Upper lobe of left lung (tissue), 6 donors: ENCODE data around the gene MYO7A. TPM values are rescaled to one million over a fixed set of nuclear protein-coding genes. Genes with fewer than 3 reads are reported as not detected.

Source experiments
- ATAC-seq, 2 donors: fragments of 200-7000 bp; cut with Tn5 transposase; one replicate each; pipeline ENCODE4 v1.9.1; 2022; ENCODE audit warnings: mild to moderate bottlenecking in 2 of 2, moderate library complexity in 2 of 2; ENCODE audit not compliant: low FRiP score in 2 of 2
- DNase-seq, 2 donors: peaks; one replicate each; pipeline ENCODE4 v3.0.0-alpha.2; 2019 to 2020
- H3K27ac ChIP-seq, 4 donors: fragments of 200-600 bp; sonication (generic); one replicate each; pipeline ENCODE4 v1.5.1; 2016 to 2019
- H3K27me3 ChIP-seq, 4 donors: fragments of 200-600 bp; sonication (generic); one replicate each; pipeline ENCODE4 v1.5.1; 2017 to 2019
- H3K36me3 ChIP-seq, 4 donors: fragments of 200-600 bp; sonication (generic); one replicate each; pipeline ENCODE4 v1.5.1; 2016 to 2019
- H3K4me1 ChIP-seq, 4 donors: fragments of 200-600 bp; sonication (generic); one replicate each; pipeline ENCODE4 v1.5.1; 2018 to 2019
- H3K4me3 ChIP-seq, 4 donors: fragments of 200-600 bp; sonication (generic); one replicate each; pipeline ENCODE4 v1.5.1; 2017 to 2019; ENCODE audit warnings: mild to moderate bottlenecking in 2 of 4, moderate library complexity in 1 of 4
- H3K9me3 ChIP-seq, 4 donors: fragments of 200-600 bp; sonication (generic); one replicate each; pipeline ENCODE4 v1.5.1; 2018 to 2019
- EP300 ChIP-seq, 4 donors: sonication (generic); formaldehyde crosslinking; IDR thresholded peaks; one replicate each; pipeline ENCODE4 v1.5.1; 2017; ENCODE audit warnings: antibody characterized with exemption in 4 of 4, control low read depth in 2 of 4
- POLR2A ChIP-seq, 4 donors: fragments of 450-650 bp; IDR thresholded peaks; one replicate each; pipeline ENCODE4 v1.5.1; 2016 to 2017; ENCODE audit warnings: antibody characterized with exemption in 4 of 4, mild to moderate bottlenecking in 2 of 4
- POLR2AphosphoS5 ChIP-seq, 2 donors: sonication (generic); formaldehyde crosslinking; IDR thresholded peaks; one replicate each; pipeline ENCODE4 v1.5.1; 2017; ENCODE audit warnings: antibody characterized with exemption in 2 of 2
- WGBS, 2 donors: methylation state at CpG; one replicate each; pipeline ENCODE4 v1.1.5; 2017 to 2018; 5-methylcytosine and 5-hydroxymethylcytosine counted together
- total RNA-seq, 6 donors: library from RNA; depleted of rRNA in 4 of 6; stranded (reverse); fragments of >200 nt in 4 of 6; gene quantifications; one replicate each; pipeline versions ENCODE4 v1.1.0 to v1.2.1, GENCODE V29; 2016 to 2021
- TF ChIP-seq, protein P1 (sequence below), 6 experiments: fragments of 450-650 bp in 4 of 6; fragments of 200-600 bp in 2 of 6; sonication (generic) in 2 of 6; IDR thresholded peaks; one replicate each; pipeline ENCODE4 v1.5.1; 2016 to 2019; ENCODE audit warnings: antibody characterized with exemption in 6 of 6
- donor health status: DM: no; HTN: no; CAD: no; lungs with moderate emphysema.
- donor health status: DM: no; HTN: yes; CAD: no; lungs with severe emphysema.

The MYO7A gene
- total RNA-seq, 6 donors from 2014 or later: 2.4 to 27.2 (median 6.2) TPM

DNA sequence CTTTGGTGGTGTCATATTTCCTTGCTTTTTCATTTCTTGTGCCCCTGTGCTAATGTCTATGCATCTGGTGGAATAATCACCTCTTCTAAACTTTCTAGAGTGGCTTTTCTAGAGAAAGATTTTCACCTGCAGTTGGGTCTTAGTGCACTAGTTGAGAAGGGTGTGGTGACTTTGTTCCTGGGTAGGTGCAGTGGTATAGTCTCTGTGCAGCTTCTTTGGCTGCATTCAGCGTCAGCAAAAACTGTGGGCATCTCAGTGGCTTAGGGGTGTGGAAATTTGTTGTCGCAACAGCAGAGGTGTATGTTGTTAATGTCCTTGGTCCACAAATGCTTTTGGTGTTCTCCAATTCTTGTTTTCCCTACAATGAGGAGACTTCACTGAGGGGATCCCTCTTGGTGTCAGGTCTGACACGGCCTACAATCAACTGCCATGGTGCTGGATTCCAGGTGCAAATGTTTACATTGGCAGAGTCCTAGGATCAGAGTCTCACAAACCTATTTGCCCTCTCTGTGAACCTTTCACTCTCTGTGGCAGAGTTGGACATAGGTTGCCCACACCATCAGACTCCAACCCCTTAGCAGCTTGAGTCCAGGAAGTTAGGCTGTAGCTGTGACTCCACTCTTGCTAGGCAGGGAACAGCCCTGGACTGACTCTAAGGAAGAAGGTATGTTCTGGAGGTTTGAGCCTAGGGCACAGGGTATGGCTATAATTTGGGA, 124.7 kb downstream of the MYO7A start:
- Histone ChIP-seq H3K9me3 (no peaks in the 10 kb centered on the region), H3K27ac (no peak overlapping the region), H3K27me3 (no peaks in the 10 kb centered on the region), H3K4me3 (no peak overlapping the region), H3K36me3 (no peaks in the 10 kb centered on the region), H3K4me1 (no peaks in the 10 kb centered on the region)
- ATAC-seq: peak in 1 of 2 donors; percentile 26
- WGBS, 2 donors: 83 to 90% methylated on average over 3 of the region's 3 CpGs
- no peak for DNase-seq
- TF ChIP-seq, protein P1, sequence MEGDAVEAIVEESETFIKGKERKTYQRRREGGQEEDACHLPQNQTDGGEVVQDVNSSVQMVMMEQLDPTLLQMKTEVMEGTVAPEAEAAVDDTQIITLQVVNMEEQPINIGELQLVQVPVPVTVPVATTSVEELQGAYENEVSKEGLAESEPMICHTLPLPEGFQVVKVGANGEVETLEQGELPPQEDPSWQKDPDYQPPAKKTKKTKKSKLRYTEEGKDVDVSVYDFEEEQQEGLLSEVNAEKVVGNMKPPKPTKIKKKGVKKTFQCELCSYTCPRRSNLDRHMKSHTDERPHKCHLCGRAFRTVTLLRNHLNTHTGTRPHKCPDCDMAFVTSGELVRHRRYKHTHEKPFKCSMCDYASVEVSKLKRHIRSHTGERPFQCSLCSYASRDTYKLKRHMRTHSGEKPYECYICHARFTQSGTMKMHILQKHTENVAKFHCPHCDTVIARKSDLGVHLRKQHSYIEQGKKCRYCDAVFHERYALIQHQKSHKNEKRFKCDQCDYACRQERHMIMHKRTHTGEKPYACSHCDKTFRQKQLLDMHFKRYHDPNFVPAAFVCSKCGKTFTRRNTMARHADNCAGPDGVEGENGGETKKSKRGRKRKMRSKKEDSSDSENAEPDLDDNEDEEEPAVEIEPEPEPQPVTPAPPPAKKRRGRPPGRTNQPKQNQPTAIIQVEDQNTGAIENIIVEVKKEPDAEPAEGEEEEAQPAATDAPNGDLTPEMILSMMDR (IDR thresholded peaks at IDR 0.05): no peak
- no peak for TF ChIP-seq EP300 (IDR thresholded peaks at IDR 0.05)

DNA sequence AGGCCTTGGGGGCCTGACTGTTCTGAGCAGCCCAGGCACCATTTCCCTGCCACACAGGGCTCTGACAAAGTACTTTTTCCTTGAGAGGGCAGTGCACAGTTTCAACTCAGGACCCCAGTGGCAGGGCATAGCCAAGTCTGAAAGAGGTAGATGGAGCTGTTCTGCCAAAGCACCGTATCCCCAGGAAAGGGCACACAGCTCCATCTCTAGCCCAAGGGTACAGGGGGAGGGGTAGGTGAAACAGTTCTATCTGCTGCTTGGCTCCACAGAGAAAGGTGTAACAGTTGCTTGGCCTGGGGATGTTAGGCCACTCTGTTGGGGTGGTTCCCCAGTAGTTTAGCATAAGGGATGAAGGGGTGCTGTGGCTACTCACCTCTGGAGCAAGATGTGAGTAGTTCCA, 125.6 kb downstream of the MYO7A start:
- Histone ChIP-seq H3K27me3 (no peaks in the 10 kb centered on the region), H3K27ac (no peak overlapping the region), H3K36me3 (no peaks in the 10 kb centered on the region), H3K4me1 (no peaks in the 10 kb centered on the region), H3K4me3 (no peak overlapping the region), H3K9me3 (no peaks in the 10 kb centered on the region)
- ATAC-seq (peak in 1 of 2 donors; percentile 37), DNase-seq (no peak)
- TF ChIP-seq EP300 (IDR thresholded peaks at IDR 0.05) (no peak), POLR2AphosphoS5 (IDR thresholded peaks at IDR 0.05) (no peak), POLR2A (IDR thresholded peaks at IDR 0.05) (no peak)
- TF ChIP-seq, protein P1 (IDR thresholded peaks at IDR 0.05): no peak
- 86 to 100% methylated on average over 1 of the region's 1 CpG for WGBS, 2 donors

DNA sequence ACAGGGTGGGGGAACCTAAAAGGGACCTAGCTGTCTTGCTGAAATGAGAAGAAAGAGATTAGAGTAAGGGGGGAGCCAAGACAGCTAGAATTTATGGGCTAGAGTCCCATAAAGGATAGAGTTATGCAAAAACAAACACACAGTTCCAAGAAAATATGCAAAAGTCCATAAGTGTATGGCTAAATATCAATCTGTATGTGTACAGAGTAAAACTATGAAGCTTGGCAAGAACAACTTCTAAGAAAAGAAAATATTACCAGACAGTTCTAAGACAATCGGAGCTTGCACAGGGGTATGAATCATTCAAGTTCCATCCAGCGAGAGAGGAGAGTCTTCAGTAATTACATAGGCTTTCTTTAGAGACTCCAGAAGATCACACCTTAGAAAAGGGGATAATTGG, 131.6 kb downstream of the MYO7A start:
- WGBS, 2 donors: 71 to 75% methylated on average over 2 of the region's 2 CpGs
- Histone ChIP-seq H3K27me3 (no peaks in the 10 kb centered on the region), H3K9me3 (peaks cover 0 to 11% (median 8%) of the 10 kb centered on the region in 4 donors), H3K36me3 (no peaks in the 10 kb centered on the region), H3K4me1 (no peaks in the 10 kb centered on the region), H3K4me3 (no peak overlapping the region), H3K27ac (no peak overlapping the region)
- TF ChIP-seq EP300 (IDR thresholded peaks at IDR 0.05) (no peak), POLR2AphosphoS5 (IDR thresholded peaks at IDR 0.05) (no peak), POLR2A (IDR thresholded peaks at IDR 0.05) (no peak)
- TF ChIP-seq, protein P1 (IDR thresholded peaks at IDR 0.05): no peak
- DNase-seq: no peak
- ATAC-seq: no peak

DNA sequence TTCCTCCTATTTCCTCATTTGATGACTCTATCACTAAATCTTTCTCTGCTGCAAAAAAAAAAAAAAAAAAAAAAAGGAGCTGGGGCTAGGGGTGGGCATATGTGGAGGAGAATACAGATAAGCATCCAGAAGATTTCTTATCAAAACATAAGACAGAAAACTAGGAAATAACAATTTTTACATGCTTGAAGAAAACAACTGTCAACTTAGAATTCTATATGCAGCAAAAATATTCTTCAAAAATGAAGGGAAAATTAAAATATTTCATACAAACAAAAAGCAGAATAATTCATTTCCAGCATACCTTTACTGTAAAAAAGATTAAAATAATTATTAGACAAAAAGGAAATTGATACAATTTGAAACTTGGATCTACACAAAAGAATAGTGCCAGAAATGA, 134.8 kb downstream of the MYO7A start:
- ATAC-seq: no peak
- Histone ChIP-seq H3K36me3 (no peaks in the 10 kb centered on the region), H3K4me3 (no peak overlapping the region), H3K4me1 (no peaks in the 10 kb centered on the region), H3K27ac (no peak overlapping the region), H3K27me3 (no peaks in the 10 kb centered on the region), H3K9me3 (peaks cover 0 to 11% (median 8%) of the 10 kb centered on the region in 4 donors)
- TF ChIP-seq EP300 (IDR thresholded peaks at IDR 0.05) (no peak), POLR2A (IDR thresholded peaks at IDR 0.05) (no peak), POLR2AphosphoS5 (IDR thresholded peaks at IDR 0.05) (no peak)
- TF ChIP-seq, protein P1 (IDR thresholded peaks at IDR 0.05): no peak
- no peak for DNase-seq

Other genes with a start within 250 kb of the MYO7A start
- under 1 TPM in 2 of 6 donors, not detected in 4; 0.10 to 0.61 TPM for gene B3GNT6, start 93.8 kb upstream of the MYO7A start, total RNA-seq
- gene CAPN5, start 61.3 kb upstream of the MYO7A start, total RNA-seq: 1 to 10 TPM; 2.6 to 8.4 (median 4.4) TPM
- 1 to 10 TPM in 1 of 6 donors, under 1 TPM in 1, not detected in 4; 0.77 to 5.2 TPM for gene OMP, start 25.4 kb upstream of the MYO7A start, total RNA-seq
- gene GDPD4, start 173.4 kb downstream of the MYO7A start, total RNA-seq: not detected